Natural killer cell (primary cell): ENCODE measurements around the gene ARAP1. TPM values are rescaled to one million over a fixed set of nuclear protein-coding genes. Genes with fewer than 3 reads are reported as not detected.

ENCODE experiments used
- ATAC-seq, 3 donors: fragments of 150-1000 bp in 2 of 3; fragments of 200-7000 bp in 1 of 3; cut with Tn5 transposase; 1 replicate in 1 of 3; 2 replicates in 2 of 3; pipeline ENCODE4 v1.10.0; 2021; ENCODE audit warnings: mild to moderate bottlenecking in 2 of 3, moderate library complexity in 2 of 3
- DNase-seq, 2 donors: peaks; one replicate each; pipeline versions ENCODE4 v3.0.0 to v3.0.0-alpha.2; 2013 to 2021; ENCODE audit warnings: mixed read lengths in 1 of 2
- H3K27ac ChIP-seq: one replicate; pipeline ENCODE4 v1.5.1; 2013; ENCODE audit warnings: mild to moderate bottlenecking, low read length
- H3K27me3 ChIP-seq: one replicate; pipeline ENCODE4 v1.6.1; 2013; ENCODE audit warnings: low read length; ENCODE audit not compliant: control insufficient read depth, insufficient read depth
- H3K36me3 ChIP-seq: one replicate; pipeline ENCODE4 v1.6.1; 2013; ENCODE audit warnings: low read length; ENCODE audit not compliant: control insufficient read depth, insufficient read depth
- H3K4me1 ChIP-seq: one replicate; pipeline ENCODE4 v1.6.1; 2013; ENCODE audit warnings: low read length; ENCODE audit not compliant: control insufficient read depth, insufficient read depth
- H3K4me3 ChIP-seq: one replicate; pipeline ENCODE4 v1.5.1; 2013; ENCODE audit warnings: low read length
- H3K9me3 ChIP-seq: one replicate; pipeline ENCODE4 v1.6.1; 2013; ENCODE audit warnings: low read length; ENCODE audit not compliant: control insufficient read depth, insufficient read depth
- H3K27ac Mint-ChIP-seq, 2 donors: one replicate each; pipeline ENCODE4 v1.8.0; 2022; ENCODE audit warnings: mild to moderate bottlenecking in 2 of 2, mixed read lengths in 2 of 2, moderate library complexity in 1 of 2
- H3K27me3 Mint-ChIP-seq, 2 donors: one replicate each; pipeline ENCODE4 v1.8.0; 2022; ENCODE audit warnings: low read depth in 2 of 2, mixed read lengths in 2 of 2
- H3K36me3 Mint-ChIP-seq: one replicate; pipeline ENCODE4 v1.8.0; 2022; ENCODE audit warnings: mixed read lengths
- H3K4me1 Mint-ChIP-seq, 2 donors: one replicate each; pipeline ENCODE4 v1.8.0; 2022; ENCODE audit warnings: mixed read lengths in 2 of 2
- H3K4me3 Mint-ChIP-seq: one replicate; pipeline ENCODE4 v1.8.0; 2022; ENCODE audit warnings: mild to moderate bottlenecking, moderate library complexity, mixed read lengths
- H3K9me3 Mint-ChIP-seq, 2 donors: one replicate each; pipeline ENCODE4 v1.8.0; 2022; ENCODE audit warnings: mixed read lengths in 2 of 2
- WGBS: methylation state at CpG from one replicate; pipeline ENCODE4 v1.1.7; 2013; ENCODE audit warnings: missing lambda C conversion rate; ENCODE audit not compliant: insufficient coverage; 5-methylcytosine and 5-hydroxymethylcytosine counted together
- intact Hi-C: fragments of 100-400 bp; cut with micrococcal nuclease; formaldehyde crosslinking; loops from one replicate; pipeline ENCODE4 v1.14.2; 2022
- total RNA-seq, 4 donors: library from RNA; stranded (reverse); fragments of 120-200 nt in 1 of 4; gene quantifications; one replicate each; pipeline versions ENCODE4 v1.2.3 to v1.2.4, GENCODE V29; 2013 to 2022
- TF ChIP-seq, protein P1 (sequence below): fragments of 200-600 bp; IDR thresholded peaks from one replicate; pipeline ENCODE4 v1.8.0; 2022; ENCODE audit warnings: antibody characterized with exemption

ARAP1 gene
- total RNA-seq, 3 donors from 2014 or later (not counting 1 experiment from before 2014, with no cell fraction given): 293 to 327 (median 296) TPM

DNA sequence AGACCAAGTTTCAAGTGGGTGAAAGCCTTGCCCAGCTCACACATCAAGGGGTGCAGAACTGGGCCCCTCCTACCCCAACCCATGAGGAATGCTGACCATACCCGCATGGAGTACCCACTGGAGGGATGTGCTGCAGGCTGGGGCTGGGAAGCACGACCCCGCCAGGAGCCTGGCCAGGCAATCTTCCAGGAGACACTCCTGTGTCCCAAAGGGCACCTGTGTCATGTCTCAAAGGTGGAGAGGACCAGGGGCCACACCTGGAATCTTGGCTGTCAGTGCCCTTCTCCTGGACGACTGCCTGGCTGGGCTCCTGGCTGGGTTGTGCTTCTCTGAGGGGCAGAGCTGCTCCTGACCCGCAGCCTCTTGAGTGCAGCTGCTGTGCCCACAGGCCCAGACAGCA is 6.7 kb downstream of the ARAP1 start:
- Histone ChIP-seq H3K36me3 (peaks cover 6% of the 10 kb centered on the region), H3K27ac (peak overlapping the region; percentile 43), H3K4me3 (no peak overlapping the region), H3K4me1 (peaks cover 89% of the 10 kb centered on the region), H3K27me3 (no peaks in the 10 kb centered on the region), H3K9me3 (no peaks in the 10 kb centered on the region)
- WGBS: 94% methylated on average over 5 of the region's 5 CpGs
- ATAC-seq (no peak), DNase-seq (no peak)
- TF ChIP-seq, protein P1, sequence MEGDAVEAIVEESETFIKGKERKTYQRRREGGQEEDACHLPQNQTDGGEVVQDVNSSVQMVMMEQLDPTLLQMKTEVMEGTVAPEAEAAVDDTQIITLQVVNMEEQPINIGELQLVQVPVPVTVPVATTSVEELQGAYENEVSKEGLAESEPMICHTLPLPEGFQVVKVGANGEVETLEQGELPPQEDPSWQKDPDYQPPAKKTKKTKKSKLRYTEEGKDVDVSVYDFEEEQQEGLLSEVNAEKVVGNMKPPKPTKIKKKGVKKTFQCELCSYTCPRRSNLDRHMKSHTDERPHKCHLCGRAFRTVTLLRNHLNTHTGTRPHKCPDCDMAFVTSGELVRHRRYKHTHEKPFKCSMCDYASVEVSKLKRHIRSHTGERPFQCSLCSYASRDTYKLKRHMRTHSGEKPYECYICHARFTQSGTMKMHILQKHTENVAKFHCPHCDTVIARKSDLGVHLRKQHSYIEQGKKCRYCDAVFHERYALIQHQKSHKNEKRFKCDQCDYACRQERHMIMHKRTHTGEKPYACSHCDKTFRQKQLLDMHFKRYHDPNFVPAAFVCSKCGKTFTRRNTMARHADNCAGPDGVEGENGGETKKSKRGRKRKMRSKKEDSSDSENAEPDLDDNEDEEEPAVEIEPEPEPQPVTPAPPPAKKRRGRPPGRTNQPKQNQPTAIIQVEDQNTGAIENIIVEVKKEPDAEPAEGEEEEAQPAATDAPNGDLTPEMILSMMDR: no peak
- peak overlapping the region; percentile 79 to 97 for H3K27ac Mint-ChIP-seq
- no peaks in the 10 kb centered on the region for H3K27me3 Mint-ChIP-seq
- H3K4me1 Mint-ChIP-seq: peaks cover 64 to 83% of the 10 kb centered on the region in 2 donors
- no peaks in the 10 kb centered on the region for H3K36me3 Mint-ChIP-seq
- no peaks in the 10 kb centered on the region for H3K9me3 Mint-ChIP-seq
- intact Hi-C loops: no loop called here
- no peak overlapping the region for H3K4me3 Mint-ChIP-seq

DNA sequence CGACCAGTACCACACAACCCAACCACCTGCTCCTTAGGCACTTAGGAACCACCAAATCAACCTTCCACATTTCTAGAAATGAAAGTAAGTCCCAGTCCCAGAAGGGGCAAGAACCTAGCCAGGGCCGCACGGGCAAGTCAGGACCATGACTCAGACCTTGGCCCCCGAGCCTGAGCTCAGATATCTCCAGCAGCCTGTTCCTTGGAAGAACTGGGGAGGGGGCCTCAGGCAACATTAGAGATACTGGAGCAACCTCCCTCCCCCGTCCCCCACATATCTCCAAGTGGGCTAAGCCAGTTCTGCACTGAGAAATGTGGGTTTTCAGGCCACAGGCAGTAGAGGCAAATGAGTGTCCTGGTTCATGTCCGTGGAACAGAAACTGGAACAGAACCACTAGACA is 7.7 kb downstream of the ARAP1 start:
- peak overlapping the region; percentile 62 for H3K4me3 Mint-ChIP-seq
- Histone ChIP-seq H3K36me3 (peaks cover 6% of the 10 kb centered on the region), H3K4me1 (peaks cover 89% of the 10 kb centered on the region), H3K27ac (peak overlapping the region; percentile 97), H3K4me3 (no peak overlapping the region), H3K9me3 (no peaks in the 10 kb centered on the region), H3K27me3 (no peaks in the 10 kb centered on the region)
- TF ChIP-seq, protein P1: no peak
- DNase-seq: no peak
- H3K27ac Mint-ChIP-seq: peak overlapping the region; percentile 97 to 100
- H3K9me3 Mint-ChIP-seq: no peaks in the 10 kb centered on the region
- peaks cover 71 to 84% of the 10 kb centered on the region in 2 donors for H3K4me1 Mint-ChIP-seq
- intact Hi-C loops: no loop called here
- H3K27me3 Mint-ChIP-seq: no peaks in the 10 kb centered on the region
- no peaks in the 10 kb centered on the region for H3K36me3 Mint-ChIP-seq
- no peak for ATAC-seq
- 71% methylated on average over 6 of the region's 6 CpGs for WGBS

- Histone ChIP-seq H3K27me3 (no peaks in the 10 kb centered on the region), H3K4me1 (peaks cover 92% of the 10 kb centered on the region), H3K27ac (peak overlapping the region; percentile 97), H3K9me3 (no peaks in the 10 kb centered on the region), H3K36me3 (peaks cover 6% of the 10 kb centered on the region), H3K4me3 (no peak overlapping the region)
- H3K9me3 Mint-ChIP-seq: no peaks in the 10 kb centered on the region
- peak in 1 of 2 donors; percentile 66 for DNase-seq
- 23% methylated on average over 6 of the region's 6 CpGs for WGBS
- no peaks in the 10 kb centered on the region for H3K27me3 Mint-ChIP-seq
- H3K36me3 Mint-ChIP-seq: no peaks in the 10 kb centered on the region
- H3K27ac Mint-ChIP-seq: peak overlapping the region; percentile 97 to 100
- H3K4me3 Mint-ChIP-seq: peak overlapping the region; percentile 62
- peak; percentile 54 to 78 (median 58) for ATAC-seq
- intact Hi-C loops: no loop called here
- TF ChIP-seq, protein P1: no peak
- peaks cover 71 to 84% of the 10 kb centered on the region in 2 donors for H3K4me1 Mint-ChIP-seq
These were observed 8.6 kb downstream of the ARAP1 start for GRCh38 chr11:72743321-72744221.
